Left ventricle myocardium inferior (tissue), 1 donor: ENCODE data around the gene LIPK. TPM values are rescaled to one million over a fixed set of nuclear protein-coding genes. Genes with fewer than 3 reads are reported as not detected.

Experiments
- DNase-seq: peaks from one replicate; pipeline ENCODE4 v3.0.0-alpha.2; 2020
- H3K27ac ChIP-seq: fragments of 200-600 bp; replicated peaks from 2 replicates; pipeline ENCODE4 v1.8.0; 2021
- H3K27me3 ChIP-seq: fragments of 200-600 bp; 2 replicates; pipeline ENCODE4 v1.8.0; 2021; ENCODE audit warnings: low read depth
- H3K36me3 ChIP-seq: fragments of 200-600 bp; 2 replicates; pipeline ENCODE4 v1.8.0; 2021
- H3K4me1 ChIP-seq: fragments of 200-600 bp; 2 replicates; pipeline ENCODE4 v1.8.0; 2021
- H3K4me3 ChIP-seq: fragments of 200-600 bp; 2 replicates; pipeline ENCODE4 v1.8.0; 2021; ENCODE audit warnings: mild to moderate bottlenecking, moderate library complexity
- H3K9me3 ChIP-seq: fragments of 200-600 bp; replicated peaks from 2 replicates; pipeline ENCODE4 v1.8.0; 2021
- CTCF ChIP-seq: fragments of 200-600 bp; IDR thresholded peaks from 2 replicates; pipeline ENCODE4 v1.8.0; 2021; ENCODE audit warnings: antibody characterized with exemption, mild to moderate bottlenecking, borderline replicate concordance
- intact Hi-C: fragments of 100-400 bp; cut with micrococcal nuclease; formaldehyde crosslinking; loops from one replicate; pipeline ENCODE4 v1.11.0; 2022
- long read RNA-seq: library from polyadenylated mRNA; unstranded; transcript quantifications from one replicate; pipeline ENCODE4 v2.0.0, GENCODE V29; 2021
- total RNA-seq: library from RNA; stranded (reverse); fragmentation: NEBNext Ultra II Directional; extraction: Animal tissue kit (Norgen Biotek cat#: 25700); gene quantifications from one replicate; pipeline ENCODE4 v1.2.1, GENCODE V29; 2021
- donor health status: DM: no; HTN: yes; CAD: no; lungs with severe emphysema.

LIPK gene
- total RNA-seq, result not detected
- long read RNA-seq, result 0 reads

GRCh38 chr10:88705958-88706357 lies at the start of gene LIPK:
TSS of gene LIPK (plus strand) at chr10:88706249. CDS start at chr10:88724544, 18,295 bp downstream.
- Histone ChIP-seq H3K4me3 (no peak within 1 kb of the TSS), H3K27ac (no peak within 1 kb of the TSS), H3K9me3 (no peaks in the 10 kb centered on the region), H3K36me3 (no peaks in the 10 kb centered on the region), H3K27me3 (no peaks in the 10 kb centered on the region), H3K4me1 (no peaks in the 10 kb centered on the region)
- no peak for DNase-seq
- no peak for TF ChIP-seq CTCF
- intact Hi-C loops, result no loop called here

- no peaks in the 10 kb centered on the region for H3K4me1 ChIP-seq
- H3K9me3 ChIP-seq, result peaks cover 1% of the 10 kb centered on the region
- no peaks in the 10 kb centered on the region for H3K27me3 ChIP-seq
- intact Hi-C loops, result no loop called here
- no peak for DNase-seq
- no peak for TF ChIP-seq CTCF
- no peaks in the 10 kb centered on the region for H3K36me3 ChIP-seq
- no peak overlapping the region for H3K4me3 ChIP-seq
- H3K27ac ChIP-seq, result no peak overlapping the region
These were observed 48.1 kb upstream of the LIPK start for GRCh38 chr10:88657901-88658300.

GRCh38 chr10:88659725-88660597 lies 46.1 kb upstream of the LIPK start:
- no peak for DNase-seq
- no peak for TF ChIP-seq CTCF
- Histone ChIP-seq H3K27me3 (no peaks in the 10 kb centered on the region), H3K9me3 (peaks cover 8% of the 10 kb centered on the region), H3K27ac (no peak overlapping the region), H3K4me1 (no peaks in the 10 kb centered on the region), H3K4me3 (no peak overlapping the region), H3K36me3 (no peaks in the 10 kb centered on the region)
- intact Hi-C loops, result no loop called here

- no peaks in the 10 kb centered on the region for H3K4me1 ChIP-seq
- no peak overlapping the region for H3K27ac ChIP-seq
- H3K27me3 ChIP-seq, result no peaks in the 10 kb centered on the region
- no peak for DNase-seq
- TF ChIP-seq CTCF, result no peak
- H3K36me3 ChIP-seq, result no peaks in the 10 kb centered on the region
- intact Hi-C loops, result no loop called here
- H3K4me3 ChIP-seq, result no peak overlapping the region
- H3K9me3 ChIP-seq, result peaks cover 8% of the 10 kb centered on the region
These were observed 45.5 kb upstream of the LIPK start for GRCh38 chr10:88660598-88660884.

- Histone ChIP-seq H3K9me3 (peaks cover 8% of the 10 kb centered on the region), H3K36me3 (no peaks in the 10 kb centered on the region), H3K27me3 (no peaks in the 10 kb centered on the region), H3K4me1 (no peaks in the 10 kb centered on the region), H3K27ac (no peak overlapping the region), H3K4me3 (no peak overlapping the region)
- no peak for TF ChIP-seq CTCF
- no peak for DNase-seq
- intact Hi-C loops, result no loop called here
These were observed 45.0 kb upstream of the LIPK start for GRCh38 chr10:88661018-88661417.
